GM12891 (cell line): Measurements from ENCODE around the gene NSUN7. TPM values are rescaled to one million over a fixed set of nuclear protein-coding genes. Genes with fewer than 3 reads are reported as not detected.
"Not testable (repeated sequence)": the region's sequence is repeated elsewhere in the genome, so short reads cannot be mapped to it uniquely, and the experiment has no call there.

Experiments
- DNase-seq: peaks from one replicate; pipeline ENCODE4 v3.0.0; 2011; ENCODE audit warnings: low spot score; ENCODE audit not compliant: insufficient read length
- FAIRE-seq: peaks from 2 replicates; lab custom pipeline; 2011; peaks lifted over from hg19 to GRCh38; lab: Jason Lieb, UNC
- PAX5 ChIP-seq: IDR thresholded peaks from 2 replicates; pipeline ENCODE4 v1.6.1; 2011; ENCODE audit warnings: low read length, moderate library complexity, mild to moderate bottlenecking; ENCODE audit not compliant: insufficient read depth, severe bottlenecking
- POLR2A ChIP-seq: IDR thresholded peaks from 2 replicates; pipeline ENCODE4 v1.6.1; 2011; ENCODE audit warnings: low read depth, low read length, control low read depth
- POLR2AphosphoS5 ChIP-seq: IDR thresholded peaks from 2 replicates; pipeline ENCODE4 v1.6.1; 2011; ENCODE audit warnings: low read depth, low read length, control low read depth
- POU2F2 ChIP-seq: IDR thresholded peaks from 2 replicates; pipeline ENCODE4 v1.6.1; 2011; ENCODE audit warnings: low read depth, mild to moderate bottlenecking, control low read depth, low read length, moderate library complexity
- SPI1 ChIP-seq: IDR thresholded peaks from 2 replicates; pipeline ENCODE4 v1.6.1; 2011; ENCODE audit warnings: low read depth, low read length, control low read depth
- TAF1 ChIP-seq: IDR thresholded peaks from 2 replicates; pipeline ENCODE4 v1.6.1; 2011; ENCODE audit warnings: low read depth, low read length, control low read depth
- polyA plus RNA-seq: library from polyadenylated mRNA; unstranded; fragments of >200 nt; gene quantifications from one replicate; pipeline ENCODE4 v1.2.1, GENCODE V29; 2012; ENCODE audit warnings: low read depth, missing spikeins, inconsistent platforms; ENCODE audit not compliant: missing spikeins

Gene NSUN7
- 0.24 TPM for polyA plus RNA-seq

GRCh38 chr4:40749717-40750460, at the start of gene NSUN7:
TSS of gene NSUN7 (plus strand) at chr4:40749955. CDS start at chr4:40750694, 739 bp downstream.
- peak; percentile 40 for DNase-seq
- peak; percentile 60 for FAIRE-seq
- no peak for TF ChIP-seq PAX5
- TF ChIP-seq TAF1, result no peak
- no peak for TF ChIP-seq POLR2A
- TF ChIP-seq POU2F2, result no peak
- no peak for TF ChIP-seq SPI1
- TF ChIP-seq POLR2AphosphoS5, result no peak

GRCh38 chr4:40702137-40702799, 47.5 kb upstream of the NSUN7 start:
- FAIRE-seq (no peak), DNase-seq (no peak)
- TF ChIP-seq POLR2A (no peak), SPI1 (no peak), POU2F2 (no peak), PAX5 (no peak), TAF1 (no peak), POLR2AphosphoS5 (no peak)

- no peak for TF ChIP-seq POU2F2
- TF ChIP-seq TAF1, result no peak
- no peak for TF ChIP-seq POLR2AphosphoS5
- TF ChIP-seq PAX5, result no peak
- TF ChIP-seq SPI1, result no peak
- TF ChIP-seq POLR2A, result no peak
- no peak for DNase-seq
- peak; percentile 80 for FAIRE-seq
Observed at GRCh38 chr4:40702800-40703151, 47.0 kb upstream of the NSUN7 start.

- TF ChIP-seq PAX5 (no peak), TAF1 (no peak), POLR2AphosphoS5 (no peak), SPI1 (no peak), POU2F2 (no peak), POLR2A (no peak)
- FAIRE-seq, result no peak
Observed at GRCh38 chr4:40704073-40704472, 45.7 kb upstream of the NSUN7 start.

GRCh38 chr4:40710484-40711254, 39.1 kb upstream of the NSUN7 start:
- no peak for DNase-seq
- no peak for TF ChIP-seq POLR2AphosphoS5
- TF ChIP-seq POU2F2, result no peak
- no peak for TF ChIP-seq TAF1
- TF ChIP-seq SPI1, result no peak
- TF ChIP-seq PAX5, result no peak
- TF ChIP-seq POLR2A, result no peak
- peak; percentile 35 for FAIRE-seq

More at GRCh38 chr4:40704073-40704472, 45.7 kb upstream of the NSUN7 start:
- DNase-seq, result no peak

- not testable (repeated sequence) for DNase-seq, FAIRE-seq
Observed at GRCh38 chr4:40713001-40713400, 36.8 kb upstream of the NSUN7 start.

- DNase-seq, result no peak
- TF ChIP-seq POU2F2, result no peak
- no peak for TF ChIP-seq PAX5
- TF ChIP-seq TAF1, result no peak
- TF ChIP-seq POLR2A, result no peak
- no peak for TF ChIP-seq SPI1
- TF ChIP-seq POLR2AphosphoS5, result no peak
- no peak for FAIRE-seq
Observed at GRCh38 chr4:40713798-40714197, 36.0 kb upstream of the NSUN7 start.

GRCh38 chr4:40718586-40718985, 31.2 kb upstream of the NSUN7 start:
- FAIRE-seq, result no peak
- DNase-seq, result no peak
- TF ChIP-seq POLR2A (no peak), PAX5 (no peak), TAF1 (no peak), POU2F2 (no peak), SPI1 (no peak), POLR2AphosphoS5 (no peak)

- FAIRE-seq (peak; percentile 98), DNase-seq (no peak)
- TF ChIP-seq PAX5 (no peak), SPI1 (no peak), TAF1 (no peak), POU2F2 (no peak), POLR2A (no peak), POLR2AphosphoS5 (no peak)
Observed at GRCh38 chr4:40719008-40719623, 30.6 kb upstream of the NSUN7 start.
